DOHH2 (cell line): ENCODE data around the gene MICAL2.

Source experiments
- CTCF ChIP-seq: fragments of 200-600 bp; sonication (generic); IDR thresholded peaks from one replicate; pipeline ENCODE4 v1.5.1; 2014; ENCODE audit warnings: antibody characterized with exemption, mild to moderate bottlenecking, low read depth, low read length; ENCODE audit not compliant: poor library complexity, severe bottlenecking
- EZH2phosphoT487 ChIP-seq: fragments of 200-600 bp; sonication (generic); IDR thresholded peaks from 2 replicates; pipeline ENCODE4 v1.6.1; 2017; ENCODE audit warnings: borderline replicate concordance, mild to moderate bottlenecking, antibody characterized with exemption, low read length, moderate library complexity, mixed read lengths

DNA sequence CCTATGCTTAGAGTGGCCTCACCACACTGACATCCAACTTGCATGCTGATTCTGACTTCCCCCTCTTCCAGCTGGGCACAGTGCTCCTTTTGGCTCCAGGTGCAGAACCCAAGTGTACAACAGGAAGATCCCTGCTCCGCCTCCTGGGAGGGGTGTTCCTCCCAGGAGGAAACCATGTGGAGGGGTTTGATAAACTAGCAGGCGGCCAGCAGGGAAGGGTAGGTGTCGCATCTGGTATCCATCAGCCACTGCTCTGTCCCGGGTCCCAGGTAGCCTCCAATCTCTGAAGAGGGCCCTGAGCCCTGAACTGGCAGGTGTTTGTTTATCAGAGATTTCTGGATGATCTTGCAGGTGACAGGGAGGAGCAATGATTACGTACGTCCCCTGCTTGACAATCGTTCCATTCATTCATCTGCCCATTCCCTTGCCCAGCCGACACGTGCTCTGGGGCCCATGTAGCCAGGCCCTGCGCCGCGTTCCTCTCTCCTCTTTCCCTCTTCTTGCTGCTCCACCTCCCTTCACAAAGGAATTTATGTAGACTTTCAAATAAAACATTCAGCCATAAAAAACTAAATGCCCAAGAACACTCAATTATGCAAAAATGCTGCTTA lies 41.2 kb upstream of the MICAL2 start:
- TF ChIP-seq EZH2phosphoT487 (no peak), CTCF (no peak)
